Bladder microvascular endothelial cell (primary cell): Measurements from ENCODE around the gene IL17RC. TPM values are rescaled to one million over a fixed set of nuclear protein-coding genes. Genes with fewer than 3 reads are reported as not detected.

ENCODE experiments used
- total RNA-seq: library from RNA; depleted of rRNA; stranded (reverse); fragments of >200 nt; gene quantifications from 2 replicates; pipeline ENCODE4 v1.2.3, GENCODE V29; 2014

IL17RC gene, protein sequence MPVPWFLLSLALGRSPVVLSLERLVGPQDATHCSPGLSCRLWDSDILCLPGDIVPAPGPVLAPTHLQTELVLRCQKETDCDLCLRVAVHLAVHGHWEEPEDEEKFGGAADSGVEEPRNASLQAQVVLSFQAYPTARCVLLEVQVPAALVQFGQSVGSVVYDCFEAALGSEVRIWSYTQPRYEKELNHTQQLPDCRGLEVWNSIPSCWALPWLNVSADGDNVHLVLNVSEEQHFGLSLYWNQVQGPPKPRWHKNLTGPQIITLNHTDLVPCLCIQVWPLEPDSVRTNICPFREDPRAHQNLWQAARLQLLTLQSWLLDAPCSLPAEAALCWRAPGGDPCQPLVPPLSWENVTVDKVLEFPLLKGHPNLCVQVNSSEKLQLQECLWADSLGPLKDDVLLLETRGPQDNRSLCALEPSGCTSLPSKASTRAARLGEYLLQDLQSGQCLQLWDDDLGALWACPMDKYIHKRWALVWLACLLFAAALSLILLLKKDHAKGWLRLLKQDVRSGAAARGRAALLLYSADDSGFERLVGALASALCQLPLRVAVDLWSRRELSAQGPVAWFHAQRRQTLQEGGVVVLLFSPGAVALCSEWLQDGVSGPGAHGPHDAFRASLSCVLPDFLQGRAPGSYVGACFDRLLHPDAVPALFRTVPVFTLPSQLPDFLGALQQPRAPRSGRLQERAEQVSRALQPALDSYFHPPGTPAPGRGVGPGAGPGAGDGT
- total RNA-seq: 11.7 and 16.5 TPM in 2 replicates

DNA sequence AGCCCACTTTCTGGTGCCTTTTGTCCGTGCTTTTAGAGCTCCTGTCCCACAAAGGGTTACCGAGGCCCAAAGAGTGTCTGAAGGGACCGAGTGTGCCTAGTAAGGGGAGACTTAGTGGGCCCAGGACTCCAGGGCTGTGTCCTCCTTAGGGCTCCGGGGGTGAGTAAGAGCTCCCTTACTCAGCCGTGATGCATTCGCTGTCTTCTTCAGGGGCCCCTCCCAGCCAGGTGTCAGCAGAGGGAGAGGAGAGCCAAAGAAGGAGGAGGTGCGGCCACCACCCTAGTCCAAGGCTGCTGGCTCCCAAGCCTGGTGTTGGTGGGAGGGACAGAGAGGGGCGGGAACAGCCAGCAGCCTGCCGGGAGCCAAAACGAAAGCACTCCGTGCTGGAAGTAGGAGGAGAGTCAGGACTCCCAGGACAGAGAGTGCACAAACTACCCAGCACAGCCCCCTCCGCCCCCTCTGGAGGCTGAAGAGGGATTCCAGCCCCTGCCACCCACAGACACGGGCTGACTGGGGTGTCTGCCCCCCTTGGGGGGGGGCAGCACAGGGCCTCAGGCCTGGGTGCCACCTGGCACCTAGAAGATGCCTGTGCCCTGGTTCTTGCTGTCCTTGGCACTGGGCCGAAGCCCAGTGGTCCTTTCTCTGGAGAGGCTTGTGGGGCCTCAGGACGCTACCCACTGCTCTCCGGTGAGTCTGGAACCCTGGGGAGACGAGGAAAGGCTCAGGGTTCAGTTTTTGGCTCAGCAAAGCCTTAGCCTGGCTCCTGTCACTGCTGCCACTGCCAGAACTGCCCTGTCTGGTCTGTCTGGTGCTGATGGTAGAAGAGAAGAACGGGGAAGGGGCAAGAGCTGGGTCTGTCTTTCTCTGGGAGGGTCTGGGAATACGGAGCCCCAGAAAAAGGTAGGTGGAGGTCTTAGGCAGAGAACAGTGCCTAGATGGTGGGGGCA is at the start of gene IL17RC:
IL17RC (plus strand) TSS at position 365 of the 947 bp plus-strand sequence; CDS start at position 583, 218 bp downstream.

DNA sequence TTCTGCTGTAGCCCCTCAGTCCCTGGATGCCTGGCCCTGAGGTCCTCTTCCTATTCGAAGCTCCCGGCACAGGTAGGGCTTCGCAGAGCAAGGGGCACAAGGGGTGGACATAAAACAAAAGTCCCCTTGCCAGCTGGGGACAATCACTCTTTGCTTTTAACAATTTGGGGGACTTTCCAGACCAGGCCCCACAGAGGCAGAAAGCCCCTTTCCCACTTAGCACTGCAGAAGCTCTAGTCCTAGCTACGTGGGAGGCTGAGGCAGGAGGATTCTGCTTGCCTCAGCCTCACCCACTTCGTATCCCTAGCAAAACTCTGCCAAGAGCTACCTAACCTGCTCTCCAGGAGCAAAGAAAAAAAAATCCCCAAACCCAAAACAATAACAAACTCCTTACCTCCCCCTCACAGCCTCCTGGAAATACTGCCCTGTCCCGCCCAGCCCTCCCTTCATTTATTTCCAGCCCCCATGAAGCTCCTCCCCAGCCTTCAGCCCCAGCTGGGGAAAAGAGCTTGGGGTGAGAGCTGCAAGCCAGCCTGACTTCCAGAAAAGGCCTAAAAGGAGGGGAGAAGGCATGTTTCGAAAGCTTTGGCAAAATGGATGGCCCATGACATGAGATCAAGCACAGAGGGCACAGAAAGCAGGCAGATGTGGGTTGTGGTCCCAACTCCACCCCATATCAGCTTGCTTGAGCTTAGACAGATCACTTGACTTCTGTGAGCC is 36.9 kb upstream of the IL17RC start, which contains the start of gene CIDEC:
CIDEC (minus strand) TSS at position 424 of the 720 bp plus-strand sequence. CDS start 1,767 bp downstream, outside the sequence.

DNA sequence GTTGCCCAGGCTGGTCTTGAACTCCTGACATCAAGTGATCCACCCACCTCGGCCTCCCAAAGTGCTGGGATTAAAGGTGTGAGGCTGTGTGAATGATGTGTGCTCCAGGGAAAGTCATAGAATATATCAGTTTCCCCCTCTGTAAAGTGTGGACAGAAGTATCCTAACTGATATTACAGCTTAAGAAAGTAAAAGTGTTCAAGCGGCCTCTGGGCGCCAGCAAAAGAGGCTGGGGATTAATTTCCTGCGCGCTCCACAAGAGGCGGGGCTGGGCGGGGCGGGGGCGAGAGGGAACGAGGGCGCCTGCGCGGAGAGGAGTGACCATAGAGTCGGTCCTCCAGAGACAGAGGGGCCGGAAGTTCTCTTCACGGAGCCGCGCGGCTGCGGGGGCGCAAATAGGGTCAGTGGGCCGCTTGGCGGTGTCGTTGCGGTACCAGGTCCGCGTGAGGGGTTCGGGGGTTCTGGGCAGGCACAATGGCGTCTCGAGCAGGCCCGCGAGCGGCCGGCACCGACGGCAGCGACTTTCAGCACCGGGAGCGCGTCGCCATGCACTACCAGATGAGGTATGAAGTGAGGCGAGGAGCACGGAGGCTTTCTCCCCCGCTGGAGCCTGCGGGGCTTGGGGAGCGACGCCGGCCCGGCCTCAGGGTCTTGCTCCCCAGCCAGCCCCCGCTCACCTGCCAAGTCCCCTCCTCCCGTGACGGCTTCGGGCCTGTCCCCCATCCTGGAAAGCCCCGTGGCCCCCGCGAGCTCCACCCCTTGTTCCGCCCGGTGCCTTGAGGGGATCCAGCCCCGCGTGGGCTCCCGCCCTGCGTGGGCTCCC is 26.4 kb upstream of the IL17RC start, which contains the start of gene JAGN1:
JAGN1 (plus strand) TSS at position 362 of the 823 bp plus-strand sequence; CDS start at position 475, 113 bp downstream.

DNA sequence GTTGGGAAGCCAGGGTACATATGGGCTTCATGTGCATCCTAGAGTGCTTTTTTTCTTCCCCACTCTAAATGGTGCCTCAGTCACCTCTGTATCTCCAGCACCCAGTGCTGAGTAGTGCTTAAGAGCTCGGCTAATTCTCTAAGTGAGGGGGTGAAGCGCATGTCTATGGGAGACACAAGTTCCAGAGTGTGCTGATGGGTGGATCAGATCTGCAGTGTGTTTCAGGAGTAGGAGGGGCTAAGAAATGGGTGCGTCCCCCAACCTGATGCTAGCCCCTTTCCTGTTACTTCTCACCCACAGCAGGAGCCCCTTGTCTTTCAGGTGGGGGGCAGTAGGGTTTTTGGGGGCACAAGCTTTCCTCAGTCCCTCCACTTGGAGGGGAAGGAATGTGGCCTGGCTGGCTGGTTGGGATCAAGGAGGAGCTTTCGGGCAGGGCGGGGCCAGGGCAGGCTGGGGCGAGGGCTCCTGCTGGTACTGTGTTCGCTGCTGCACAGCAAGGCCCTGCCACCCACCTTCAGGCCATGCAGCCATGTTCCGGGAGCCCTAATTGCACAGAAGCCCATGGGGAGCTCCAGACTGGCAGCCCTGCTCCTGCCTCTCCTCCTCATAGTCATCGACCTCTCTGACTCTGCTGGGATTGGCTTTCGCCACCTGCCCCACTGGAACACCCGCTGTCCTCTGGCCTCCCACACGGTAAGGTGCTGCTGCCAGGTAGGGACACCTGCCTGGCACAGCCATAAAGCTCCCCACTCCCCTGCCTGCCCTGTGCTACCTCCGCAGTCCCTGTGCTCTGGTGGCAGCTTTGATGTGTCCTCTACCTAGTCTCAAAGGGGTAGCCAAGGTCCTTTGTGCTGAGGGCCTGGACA is 14.3 kb upstream of the IL17RC start, which contains the start of gene IL17RE:
IL17RE (plus strand) TSS at position 477 of the 866 bp plus-strand sequence; CDS start at position 562, 85 bp downstream.

DNA sequence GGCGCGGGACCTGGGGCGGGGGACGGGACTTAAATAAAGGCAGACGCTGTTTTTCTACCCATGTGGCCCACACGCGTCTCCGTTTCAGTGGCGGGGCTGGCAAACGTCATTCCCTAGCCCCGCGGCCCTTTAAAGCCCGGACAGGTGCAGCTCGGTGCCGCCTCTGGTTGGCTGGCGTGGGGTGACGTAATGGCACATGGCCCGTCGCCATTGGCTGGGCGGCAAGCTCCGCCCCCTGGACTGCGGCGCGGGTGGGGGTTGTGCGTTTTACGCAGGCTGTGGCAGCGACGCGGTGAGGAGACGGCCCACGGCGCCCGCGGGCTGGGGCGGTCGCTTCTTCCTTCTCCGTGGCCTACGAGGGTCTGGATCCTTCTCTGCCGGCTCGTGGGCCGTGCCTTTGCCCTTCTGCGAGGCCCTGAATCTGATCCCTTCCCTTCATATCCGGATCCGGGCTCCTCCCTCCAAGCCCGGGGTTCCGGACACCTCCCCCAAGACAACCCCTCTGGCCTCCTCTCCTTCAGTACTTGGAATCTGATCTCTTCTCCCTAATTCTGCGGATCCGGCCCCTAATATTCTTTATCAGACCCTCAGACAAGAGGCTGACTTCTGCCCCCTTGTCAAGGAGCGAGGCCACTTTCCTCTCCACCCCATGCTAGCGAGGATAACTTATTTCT is 16.8 kb downstream of the IL17RC start, which contains the start of gene CRELD1:
CRELD1 (plus strand) TSS at position 274 of the 674 bp plus-strand sequence. CDS start 605 bp downstream, outside the sequence.

DNA sequence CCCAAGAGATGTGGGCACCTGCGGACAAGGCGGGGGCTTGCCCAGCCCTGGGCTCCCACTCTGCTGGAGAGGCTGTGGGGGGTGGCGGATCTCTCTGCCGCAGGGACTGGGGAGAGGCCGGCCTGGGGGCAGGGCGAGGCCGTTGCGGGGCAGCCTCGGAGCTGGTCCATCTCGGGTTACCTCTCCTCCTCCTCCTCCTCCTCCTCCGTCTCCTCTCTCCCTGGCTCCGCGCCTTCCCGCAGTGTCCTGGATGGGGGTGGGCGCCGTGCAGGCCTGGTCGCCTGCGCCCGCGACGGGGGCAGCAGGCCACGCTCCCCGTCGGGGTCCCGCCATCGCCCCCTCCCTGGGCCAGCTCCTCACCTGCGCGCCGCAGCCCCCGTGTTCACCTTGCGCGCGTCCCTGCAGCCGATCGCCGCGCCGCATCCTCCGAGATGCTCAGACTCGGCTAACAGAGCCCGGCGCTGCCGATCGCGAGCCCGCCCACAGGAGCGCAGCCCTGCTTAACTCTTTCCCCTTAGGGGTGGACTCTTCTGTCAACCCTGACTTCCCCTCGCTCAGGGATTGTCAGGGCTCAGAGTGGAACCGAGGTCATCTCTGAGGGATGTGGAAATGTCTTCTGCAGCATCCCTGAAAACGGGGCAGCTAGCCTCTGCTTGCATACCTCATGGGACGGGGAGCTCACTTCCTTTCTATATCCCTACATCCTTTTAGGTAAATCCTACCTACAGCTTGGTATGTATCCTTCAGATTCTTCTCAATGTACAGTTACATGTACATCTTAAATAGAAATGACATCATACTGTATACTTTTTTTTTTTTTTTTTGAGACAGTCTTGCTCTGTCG is 35.3 kb downstream of the IL17RC start, which contains the start of gene PRRT3:
PRRT3 (minus strand) TSS at position 447 of the 844 bp plus-strand sequence. CDS start 2,293 bp downstream, outside the sequence.

Other genes with a start within 250 kb of the IL17RC start
- not detected in 2 replicates for gene CPNE9, start 213.3 kb upstream of the IL17RC start, total RNA-seq
- 16.5 and 28.2 TPM in 2 replicates for gene BRPF1, start 185.4 kb upstream of the IL17RC start, total RNA-seq
- 16.7 and 22.6 TPM in 2 replicates for gene OGG1, start 167.1 kb upstream of the IL17RC start, total RNA-seq
- 32.8 and 33.2 TPM in 2 replicates for gene CAMK1, start 147.2 kb upstream of the IL17RC start, total RNA-seq
- gene TADA3, start 124.6 kb upstream of the IL17RC start, total RNA-seq: 28.5 and 43.7 TPM in 2 replicates
- gene ARPC4, start 124.0 kb upstream of the IL17RC start, total RNA-seq: 179 and 237 TPM in 2 replicates
- gene TTLL3, start 106.8 kb upstream of the IL17RC start, total RNA-seq: 7.1 and 19.3 TPM in 2 replicates
- gene RPUSD3, start 73.1 kb upstream of the IL17RC start, total RNA-seq: 16.7 and 20.1 TPM in 2 replicates
- not detected in 2 replicates for gene CIDEC, start 36.8 kb upstream of the IL17RC start, total RNA-seq
- 19.1 and 24.2 TPM in 2 replicates for gene JAGN1, start 26.5 kb upstream of the IL17RC start, total RNA-seq
- gene IL17RE, start 14.2 kb upstream of the IL17RC start, total RNA-seq: 0.19 and 0.49 TPM in 2 replicates
- gene CRELD1, start 16.7 kb downstream of the IL17RC start, total RNA-seq: 18.6 and 72.6 TPM in 2 replicates
- 0.49 and 0.63 TPM in 2 replicates for gene PRRT3, start 35.3 kb downstream of the IL17RC start, total RNA-seq
- gene EMC3, start 69.7 kb downstream of the IL17RC start, total RNA-seq: 46.3 and 63.1 TPM in 2 replicates
- 18.9 and 19.7 TPM in 2 replicates for gene FANCD2, start 109.3 kb downstream of the IL17RC start, total RNA-seq
- not detected in 2 replicates for gene FANCD2OS, start 191.2 kb downstream of the IL17RC start, total RNA-seq
- 77.4 and 98.4 TPM in 2 replicates for gene BRK1, start 198.6 kb downstream of the IL17RC start, total RNA-seq
- 28.8 and 52.7 TPM in 2 replicates for gene VHL, start 224.7 kb downstream of the IL17RC start, total RNA-seq
- 22.5 and 44.3 TPM in 2 replicates for gene IRAK2, start 247.8 kb downstream of the IL17RC start, total RNA-seq